HepG2 (cell line): Measurements from ENCODE around the gene NOTUM. TPM values are rescaled to one million over a fixed set of nuclear protein-coding genes. Genes with fewer than 3 reads are reported as not detected.

Experiments used
- CSRNP1 ChIP-seq: sonication (generic); formaldehyde crosslinking; IDR thresholded peaks from 2 replicates; pipeline ENCODE4 v1.8.1; 2023; ENCODE audit warnings: mild to moderate bottlenecking, missing genetic modification reagents
- FOXK1 ChIP-seq: sonication (generic); formaldehyde crosslinking; IDR thresholded peaks from 2 replicates; pipeline ENCODE4 v1.4.0; 2020; ENCODE audit warnings: low read depth, missing genetic modification reagents, borderline replicate concordance
- GABPA ChIP-seq, 2 experiments: IDR thresholded peaks; 2 replicates each; pipeline ENCODE4 v1.6.1; 2011 to 2016; ENCODE audit warnings: low read depth in 2 of 2, low read length in 1 of 2, missing biosample characterization in 1 of 2, missing genetic modification characterization in 1 of 2
- GPN1 ChIP-seq: sonication (generic); formaldehyde crosslinking; IDR thresholded peaks from 2 replicates; pipeline ENCODE4 v1.5.1; 2020; ENCODE audit warnings: missing genetic modification reagents, borderline replicate concordance
- HCFC1 ChIP-seq: fragments of 150-350 bp; IDR thresholded peaks from 2 replicates; pipeline ENCODE4 v1.6.1; 2014; ENCODE audit warnings: low read depth, low read length
- KMT2B ChIP-seq: IDR thresholded peaks from 2 replicates; pipeline ENCODE4 v1.6.1; 2016; ENCODE audit warnings: missing genetic modification reagents, missing compliant biosample characterization
- MAFF ChIP-seq: IDR thresholded peaks from 2 replicates; pipeline ENCODE4 v1.6.1; 2011; ENCODE audit warnings: low read depth, low read length, improper control_type of control experiment
- MAZ ChIP-seq, 2 experiments: sonication (generic) in 1 of 2; formaldehyde crosslinking in 1 of 2; IDR thresholded peaks; 2 replicates each; pipeline versions ENCODE4 v1.5.0 to v1.6.1; 2012 to 2020; ENCODE audit warnings: low read depth in 2 of 2, mild to moderate bottlenecking in 2 of 2, borderline replicate concordance in 1 of 2, improper control_type of control experiment in 1 of 2, low read length in 1 of 2, missing genetic modification reagents in 1 of 2, moderate library complexity in 1 of 2
- MYC ChIP-seq: sonication (generic); formaldehyde crosslinking; IDR thresholded peaks from 2 replicates; pipeline ENCODE4 v1.9.0; 2021; ENCODE audit warnings: missing genetic modification reagents, borderline replicate concordance
- RXRA ChIP-seq: sonication (generic); formaldehyde crosslinking; IDR thresholded peaks from 2 replicates; pipeline ENCODE4 v1.5.1; 2020; ENCODE audit warnings: missing genetic modification reagents
- SKIL ChIP-seq: sonication (generic); formaldehyde crosslinking; IDR thresholded peaks from 2 replicates; pipeline ENCODE4 v1.8.0; 2022; ENCODE audit warnings: missing genetic modification reagents, mild to moderate bottlenecking, moderate library complexity, borderline replicate concordance
- TEF ChIP-seq: sonication (generic); formaldehyde crosslinking; IDR thresholded peaks from 2 replicates; pipeline ENCODE4 v1.5.0; 2020; ENCODE audit warnings: missing genetic modification reagents
- WIZ ChIP-seq: sonication (generic); formaldehyde crosslinking; IDR thresholded peaks from 2 replicates; pipeline ENCODE4 v1.5.1; 2020; ENCODE audit warnings: mild to moderate bottlenecking, missing genetic modification reagents
- ZKSCAN8 ChIP-seq: IDR thresholded peaks from 2 replicates; pipeline ENCODE4 v1.6.1; 2016; ENCODE audit warnings: borderline replicate concordance, missing genetic modification reagents, missing compliant biosample characterization
- ZUFSP ChIP-seq: sonication (generic); formaldehyde crosslinking; IDR thresholded peaks from 2 replicates; pipeline ENCODE4 v1.9.0; 2021; ENCODE audit warnings: missing genetic modification reagents, mild to moderate bottlenecking, borderline replicate concordance
- polyA plus RNA-seq, 8 experiments: library from polyadenylated mRNA; depleted of rRNA in 3 of 8; stranded (reverse) in 7 of 8; unstranded in 1 of 8; fragments of >200 nt; fragmentation: Illumina TruSeq in 4 of 8; extraction: Trizol in 4 of 8; gene quantifications; 2 replicates each; pipeline versions ENCODE4 v1.2.1 to v1.2.3, GENCODE V29; 2011 to 2016; ENCODE audit warnings: low read depth in 4 of 8, missing spikeins in 1 of 8, mixed read lengths in 1 of 8; ENCODE audit not compliant: insufficient read depth in 1 of 8
- total RNA-seq, 5 experiments: library from RNA; depleted of rRNA; stranded (reverse); fragments of >200 nt; fragmentation: Illumina TruSeq; extraction: Trizol; gene quantifications; 2 replicates each; pipeline ENCODE4 v1.2.3, GENCODE V29; 2016; ENCODE audit warnings: low read depth in 1 of 5
- TF ChIP-seq, protein P1 (sequence below): sonication (generic); formaldehyde crosslinking; IDR thresholded peaks from 2 replicates; pipeline ENCODE4 v1.5.0; 2020; ENCODE audit warnings: missing genetic modification reagents, mild to moderate bottlenecking, borderline replicate concordance
- TF ChIP-seq, protein P2 (sequence below): sonication (generic); formaldehyde crosslinking; conservative IDR thresholded peaks from 2 replicates; pipeline ENCODE4 v1.8.1; 2023; ENCODE audit warnings: missing genetic modification reagents

Gene NOTUM
- total and polyA plus RNA-seq, 2 of the 13 experiments (the other 11 are each of a cell fraction or from before 2014, with no cell fraction given) = 150 to 160 TPM

- TF ChIP-seq TEF (CRISPR knock-in tag) (no peak; the same call in 1 of the 2 replicates), GPN1 (no peak), GABPA (IDR thresholded peaks at IDR 0.05; ENCODE audit: low read depth, low read length) (no peak), GABPA (CRISPR knock-in tag; IDR thresholded peaks at IDR 0.05; ENCODE audit: low read depth) (no peak), MYC (0 out of 2 replicates have a peak, but pooled peaks have one; percentile 3), ZUFSP (CRISPR knock-in tag) (no peak), CSRNP1 (CRISPR knock-in tag) (peak; percentile 74; the same call in 1 of the 2 replicates), ZKSCAN8 (CRISPR knock-in tag) (no peak), SKIL (CRISPR knock-in tag) (no peak), MAFF (no peak), HCFC1 (no peak), RXRA (CRISPR knock-in tag) (no peak; the same call in 1 of the 2 replicates), FOXK1 (no peak), KMT2B (CRISPR knock-in tag) (no peak), MAZ (IDR thresholded peaks at IDR 0.05; ENCODE audit: borderline replicate concordance, low read depth, low read length) (no peak), MAZ (CRISPR knock-in tag; IDR thresholded peaks at IDR 0.05; ENCODE audit: low read depth) (peak; percentile 42; the same call in 1 of the 2 replicates), WIZ (CRISPR knock-in tag) (no peak)
- TF ChIP-seq, protein P1, sequence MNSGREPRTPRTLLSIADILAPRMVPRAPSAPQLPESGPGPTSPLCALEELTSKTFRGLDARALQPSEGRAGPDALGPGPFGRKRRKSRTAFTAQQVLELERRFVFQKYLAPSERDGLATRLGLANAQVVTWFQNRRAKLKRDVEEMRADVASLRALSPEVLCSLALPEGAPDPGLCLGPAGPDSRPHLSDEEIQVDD = no peak
- TF ChIP-seq, protein P2, sequence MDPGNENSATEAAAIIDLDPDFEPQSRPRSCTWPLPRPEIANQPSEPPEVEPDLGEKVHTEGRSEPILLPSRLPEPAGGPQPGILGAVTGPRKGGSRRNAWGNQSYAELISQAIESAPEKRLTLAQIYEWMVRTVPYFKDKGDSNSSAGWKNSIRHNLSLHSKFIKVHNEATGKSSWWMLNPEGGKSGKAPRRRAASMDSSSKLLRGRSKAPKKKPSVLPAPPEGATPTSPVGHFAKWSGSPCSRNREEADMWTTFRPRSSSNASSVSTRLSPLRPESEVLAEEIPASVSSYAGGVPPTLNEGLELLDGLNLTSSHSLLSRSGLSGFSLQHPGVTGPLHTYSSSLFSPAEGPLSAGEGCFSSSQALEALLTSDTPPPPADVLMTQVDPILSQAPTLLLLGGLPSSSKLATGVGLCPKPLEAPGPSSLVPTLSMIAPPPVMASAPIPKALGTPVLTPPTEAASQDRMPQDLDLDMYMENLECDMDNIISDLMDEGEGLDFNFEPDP = no peak
These were observed 58.2 kb downstream of the NOTUM start (continued) for GRCh38 chr17:81902653-81903414.
